Stimulated activated naive B cell treated with anti-CD40 and anti-IgM and Interleukin-4, amounts not matched to agents 10 μg/mL and 1 μg/mL and 100 μg/mL, for 72 hours (primary cell): ENCODE results near the gene THAP8.

Experiments used
- ATAC-seq, 2 donors: fragments of 150-1000 bp; cut with Tn5 transposase; replicated peaks; 2 replicates each; pipeline ENCODE4 v1.10.0; 2021; ENCODE audit warnings: moderate library complexity in 1 of 2
- DNase-seq: peaks from one replicate; pipeline ENCODE4 v3.0.0; 2021
- H3K27ac Mint-ChIP-seq: one replicate; pipeline ENCODE4 v1.8.0; 2022; ENCODE audit warnings: mild to moderate bottlenecking, mixed read lengths
- H3K27me3 Mint-ChIP-seq, 2 donors: one replicate each; pipeline ENCODE4 v1.8.0; 2022; ENCODE audit warnings: mixed read lengths in 2 of 2
- H3K36me3 Mint-ChIP-seq, 2 donors: one replicate each; pipeline ENCODE4 v1.8.0; 2022; ENCODE audit warnings: mixed read lengths in 2 of 2, mild to moderate bottlenecking in 1 of 2
- H3K4me1 Mint-ChIP-seq, 2 donors: one replicate each; pipeline ENCODE4 v1.8.0; 2022; ENCODE audit warnings: mixed read lengths in 2 of 2, mild to moderate bottlenecking in 1 of 2
- H3K4me3 Mint-ChIP-seq, 2 donors: one replicate each; pipeline ENCODE4 v1.8.0; 2022; ENCODE audit warnings: mild to moderate bottlenecking in 2 of 2, mixed read lengths in 2 of 2, moderate library complexity in 1 of 2
- H3K9me3 Mint-ChIP-seq, 2 donors: one replicate each; pipeline ENCODE4 v1.8.0; 2022; ENCODE audit warnings: mixed read lengths in 2 of 2, mild to moderate bottlenecking in 1 of 2

THAP8 gene

DNA sequence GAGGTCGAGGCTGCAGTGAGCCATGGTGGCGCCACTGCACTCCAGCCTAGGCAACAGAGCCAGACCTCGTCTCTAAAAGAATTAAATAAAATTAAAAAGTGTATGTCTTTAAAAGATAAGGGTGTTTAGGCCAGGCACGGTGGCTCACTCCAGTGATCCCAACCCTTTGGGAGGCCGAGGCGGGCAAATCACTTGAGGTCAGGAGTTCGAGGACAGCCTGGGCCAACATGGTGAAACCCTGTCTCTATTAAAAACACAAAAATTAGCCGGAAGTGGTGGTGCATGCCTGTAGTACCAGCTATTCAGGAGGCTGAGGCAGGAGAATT lies 66.6 kb downstream of the THAP8 start:
- ATAC-seq (peak in 1 of 2 donors; percentile 33), DNase-seq (no peak)
- peak overlapping the region; percentile 84 to 87 for H3K4me3 Mint-ChIP-seq
- H3K27ac Mint-ChIP-seq: no peak overlapping the region
- peaks cover 8 to 9% of the 10 kb centered on the region in 2 donors for H3K4me1 Mint-ChIP-seq
- no peaks in the 10 kb centered on the region for H3K9me3 Mint-ChIP-seq
- H3K36me3 Mint-ChIP-seq: no peaks in the 10 kb centered on the region
- H3K27me3 Mint-ChIP-seq: peaks cover 25 to 47% of the 10 kb centered on the region in 2 donors

DNA sequence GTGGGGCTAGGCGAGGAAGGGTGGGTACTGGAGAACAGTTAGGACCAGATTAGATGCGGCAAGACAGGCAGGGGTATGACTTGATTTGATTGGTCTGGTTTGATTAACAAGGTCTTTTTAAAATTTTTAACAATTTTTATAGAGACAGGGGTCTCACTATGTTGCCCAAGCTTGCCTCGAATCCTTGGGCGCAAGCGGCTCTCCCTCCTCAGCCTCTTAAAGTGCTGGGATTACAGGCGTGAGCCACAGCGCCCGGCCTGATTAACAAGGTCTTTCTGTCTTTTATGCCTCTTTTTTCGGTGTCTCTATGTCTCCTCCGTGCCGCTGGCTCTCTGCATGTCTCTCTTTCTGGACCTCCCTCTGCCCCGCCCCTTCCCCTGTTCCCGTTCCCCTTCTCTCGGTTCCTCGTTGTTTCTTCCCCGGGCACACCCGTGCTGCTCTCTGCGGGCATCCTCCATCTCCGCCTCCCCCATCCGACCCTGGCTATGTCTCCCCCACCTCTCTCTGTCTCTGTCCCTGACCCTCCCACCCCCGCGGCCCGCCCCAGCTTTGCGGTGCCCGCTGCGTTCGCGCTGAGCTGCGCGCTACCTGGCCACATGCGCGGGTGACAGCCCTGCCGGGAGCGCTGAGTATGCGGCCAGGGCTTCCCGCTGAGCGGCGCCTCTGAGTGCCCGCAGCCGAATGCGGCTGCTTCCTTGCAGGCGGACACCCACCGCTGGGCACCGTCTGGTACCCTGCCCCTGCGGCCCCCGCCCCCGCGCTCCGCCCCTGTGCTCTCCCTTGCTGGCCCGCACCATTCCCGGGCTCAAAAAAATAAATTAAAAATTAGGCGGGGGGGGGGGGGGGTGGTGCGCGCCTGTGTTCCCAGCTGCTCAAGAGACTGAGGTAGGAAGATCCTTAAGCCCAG lies 67.2 kb downstream of the THAP8 start:
- Mint-ChIP-seq H3K27me3 (peaks cover 30 to 52% of the 10 kb centered on the region in 2 donors), H3K9me3 (no peaks in the 10 kb centered on the region), H3K4me3 (peak overlapping the region; percentile 84 to 87), H3K27ac (peak overlapping the region; percentile 38), H3K36me3 (no peaks in the 10 kb centered on the region), H3K4me1 (peaks cover 8 to 9% of the 10 kb centered on the region in 2 donors)
- peak; percentile 88 to 93 for ATAC-seq
- peak; percentile 43 for DNase-seq

DNA sequence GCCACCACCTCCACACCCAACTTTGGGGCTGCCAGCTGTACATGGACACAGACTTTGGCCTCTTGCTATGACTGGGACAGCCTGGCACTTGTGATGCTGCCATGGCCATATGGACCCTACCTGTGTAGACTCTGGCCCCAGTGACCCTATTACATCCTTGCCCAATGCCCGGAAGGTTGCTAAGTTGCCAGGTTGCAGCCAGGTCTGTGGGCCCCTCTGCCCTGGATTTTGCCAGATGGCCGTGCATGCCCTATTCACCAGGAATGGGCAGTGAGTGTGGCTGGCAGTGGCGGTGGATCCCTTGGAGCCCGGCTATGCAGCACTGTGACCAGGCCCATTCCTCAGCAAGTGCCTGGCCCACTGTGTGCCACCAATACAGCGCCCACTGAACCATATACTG lies 68.0 kb downstream of the THAP8 start:
- DNase-seq (no peak), ATAC-seq (no peak)
- peaks cover 32 to 57% of the 10 kb centered on the region in 2 donors for H3K27me3 Mint-ChIP-seq
- H3K4me1 Mint-ChIP-seq: peaks cover 8 to 9% of the 10 kb centered on the region in 2 donors
- H3K27ac Mint-ChIP-seq: no peak overlapping the region
- no peaks in the 10 kb centered on the region for H3K9me3 Mint-ChIP-seq
- H3K36me3 Mint-ChIP-seq: no peaks in the 10 kb centered on the region
- H3K4me3 Mint-ChIP-seq: peak overlapping the region; percentile 36 to 69
